Central memory CD8-positive, alpha-beta T cell (primary cell): ENCODE results near the gene ZSCAN5B.
A peak's percentile ranks its signal among the peaks of the same experiment; 100 is the strongest.

Experiments
- ATAC-seq: fragments of 150-1000 bp; cut with Tn5 transposase; replicated peaks from 2 replicates; pipeline ENCODE4 v1.10.0; 2022; ENCODE audit warnings: mild to moderate bottlenecking, moderate FRiP score, moderate number of reproducible peaks; ENCODE audit not compliant: poor library complexity, severe bottlenecking; ENCODE audit errors: extremely low read depth
- DNase-seq, 2 donors: peaks; one replicate each; pipeline ENCODE4 v3.0.0; 2021; ENCODE audit warnings: low spot score in 2 of 2
- H3K27ac Mint-ChIP-seq: one replicate; pipeline ENCODE4 v1.8.0; 2022; ENCODE audit warnings: low read depth, mild to moderate bottlenecking, moderate library complexity, mixed read lengths
- H3K27me3 Mint-ChIP-seq: one replicate; pipeline ENCODE4 v1.8.0; 2022; ENCODE audit warnings: mixed read lengths
- H3K36me3 Mint-ChIP-seq: one replicate; pipeline ENCODE4 v1.8.0; 2022; ENCODE audit warnings: mild to moderate bottlenecking, moderate library complexity, mixed read lengths; ENCODE audit not compliant: insufficient read depth
- H3K4me1 Mint-ChIP-seq: one replicate; pipeline ENCODE4 v1.8.0; 2022; ENCODE audit warnings: mixed read lengths
- H3K4me3 Mint-ChIP-seq: one replicate; pipeline ENCODE4 v1.8.0; 2022; ENCODE audit warnings: mild to moderate bottlenecking, moderate library complexity, mixed read lengths
- H3K9me3 Mint-ChIP-seq: one replicate; pipeline ENCODE4 v1.8.0; 2022; ENCODE audit warnings: mixed read lengths

ZSCAN5B gene

DNA sequence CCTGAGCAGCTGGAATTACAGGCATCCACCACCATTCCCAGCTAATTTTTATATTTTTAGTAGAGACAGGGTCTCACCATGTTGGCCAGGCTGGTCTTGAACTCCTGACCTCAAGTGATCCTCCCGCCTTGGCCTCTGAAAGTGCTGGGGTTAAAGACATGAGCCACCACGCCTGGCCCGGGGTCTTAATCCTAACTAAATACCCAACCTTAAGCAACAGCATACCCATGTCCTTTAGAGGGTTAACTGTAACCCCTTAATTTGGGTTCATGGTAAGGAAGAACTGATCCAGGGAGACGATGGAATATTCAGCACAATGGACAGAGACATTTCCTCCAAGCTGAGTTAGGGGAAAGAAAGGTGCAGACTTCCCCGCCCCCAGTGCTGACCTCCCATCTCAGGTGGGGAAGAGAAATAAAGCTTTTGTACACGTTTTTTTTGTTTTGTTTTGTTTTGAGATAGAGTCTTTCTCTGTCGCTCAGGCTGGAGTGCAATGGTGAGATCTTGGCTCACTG, 30.5 kb downstream of the ZSCAN5B start:
- Mint-ChIP-seq H3K4me1 (peaks cover 5% of the 10 kb centered on the region), H3K27me3 (peaks cover 26% of the 10 kb centered on the region), H3K27ac (no peak overlapping the region), H3K36me3 (no peaks in the 10 kb centered on the region), H3K4me3 (no peak overlapping the region), H3K9me3 (no peaks in the 10 kb centered on the region)
- no peak for DNase-seq
- no peak for ATAC-seq

DNA sequence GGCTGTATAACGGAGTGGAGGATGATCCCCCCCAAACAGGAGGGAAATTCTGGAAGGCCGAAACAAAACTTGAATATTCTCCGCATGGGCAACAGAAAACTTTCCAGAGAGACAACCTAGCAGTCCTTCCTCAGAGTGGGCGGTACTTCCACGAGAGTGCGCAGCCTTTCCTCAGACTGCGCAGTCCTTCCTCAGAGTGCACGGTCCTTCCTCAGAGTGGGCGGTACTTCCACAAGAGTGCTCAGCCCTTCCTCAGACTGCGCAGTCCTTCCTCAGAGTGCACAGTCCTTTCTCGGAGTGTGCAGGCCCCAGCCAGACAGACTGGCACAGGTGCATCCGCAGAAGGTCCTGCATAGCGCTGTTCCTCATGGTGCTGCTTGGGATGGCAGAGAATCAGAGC, 34.5 kb downstream of the ZSCAN5B start:
- peaks cover 18% of the 10 kb centered on the region for H3K27me3 Mint-ChIP-seq
- no peaks in the 10 kb centered on the region for H3K9me3 Mint-ChIP-seq
- peaks cover 6% of the 10 kb centered on the region for H3K36me3 Mint-ChIP-seq
- no peaks in the 10 kb centered on the region for H3K4me1 Mint-ChIP-seq
- ATAC-seq (no peak), DNase-seq (no peak)
- no peak overlapping the region for H3K27ac Mint-ChIP-seq
- H3K4me3 Mint-ChIP-seq = no peak overlapping the region

DNA sequence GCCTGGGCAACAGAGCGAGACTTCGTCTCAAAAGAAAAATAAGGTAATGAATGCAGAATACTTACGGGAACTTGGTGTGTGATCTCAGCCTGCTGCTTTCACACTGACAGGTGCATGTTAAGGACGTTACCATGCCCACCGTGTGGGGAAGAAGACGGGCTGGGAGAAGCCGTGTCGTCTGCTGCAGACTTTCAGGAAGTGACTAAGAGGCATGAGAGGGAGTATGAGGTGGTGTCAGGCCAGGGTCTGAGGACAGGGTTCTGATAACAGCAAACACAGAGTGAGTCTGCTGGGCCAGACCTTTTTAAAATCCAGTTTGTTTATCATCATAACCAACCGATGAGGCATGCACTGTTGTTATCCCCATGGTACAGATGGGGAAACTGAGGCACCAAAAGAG, 35.3 kb downstream of the ZSCAN5B start:
- peaks cover 6% of the 10 kb centered on the region for H3K36me3 Mint-ChIP-seq
- DNase-seq (no peak), ATAC-seq (peak; percentile 32)
- H3K9me3 Mint-ChIP-seq = no peaks in the 10 kb centered on the region
- H3K27ac Mint-ChIP-seq = no peak overlapping the region
- no peaks in the 10 kb centered on the region for H3K4me1 Mint-ChIP-seq
- peaks cover 18% of the 10 kb centered on the region for H3K27me3 Mint-ChIP-seq
- H3K4me3 Mint-ChIP-seq = no peak overlapping the region

DNA sequence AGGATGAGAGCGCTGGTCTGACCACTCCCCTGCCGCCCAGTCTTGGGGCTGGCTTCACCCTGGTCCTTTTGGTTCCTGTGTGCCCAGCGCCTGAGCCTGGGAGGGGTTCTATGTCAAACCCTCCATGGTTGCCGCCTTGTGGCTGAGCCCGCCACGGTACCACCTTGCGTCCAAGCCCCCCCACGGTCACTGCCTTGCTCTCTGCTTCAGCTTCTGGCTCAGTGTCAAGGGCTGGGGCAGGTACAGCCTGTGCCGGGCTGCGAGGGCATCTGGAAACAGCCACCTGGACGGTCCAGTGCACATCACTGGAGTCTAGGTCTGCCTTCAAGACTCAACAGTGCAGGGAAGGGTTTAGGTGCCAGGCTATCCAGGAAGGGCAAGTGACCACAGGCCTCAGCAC, 36.0 kb downstream of the ZSCAN5B start:
- H3K27me3 Mint-ChIP-seq = peaks cover 11% of the 10 kb centered on the region
- no peak overlapping the region for H3K4me3 Mint-ChIP-seq
- peaks cover 6% of the 10 kb centered on the region for H3K36me3 Mint-ChIP-seq
- no peaks in the 10 kb centered on the region for H3K4me1 Mint-ChIP-seq
- no peak for DNase-seq
- no peaks in the 10 kb centered on the region for H3K9me3 Mint-ChIP-seq
- H3K27ac Mint-ChIP-seq = no peak overlapping the region
- ATAC-seq = no peak

DNA sequence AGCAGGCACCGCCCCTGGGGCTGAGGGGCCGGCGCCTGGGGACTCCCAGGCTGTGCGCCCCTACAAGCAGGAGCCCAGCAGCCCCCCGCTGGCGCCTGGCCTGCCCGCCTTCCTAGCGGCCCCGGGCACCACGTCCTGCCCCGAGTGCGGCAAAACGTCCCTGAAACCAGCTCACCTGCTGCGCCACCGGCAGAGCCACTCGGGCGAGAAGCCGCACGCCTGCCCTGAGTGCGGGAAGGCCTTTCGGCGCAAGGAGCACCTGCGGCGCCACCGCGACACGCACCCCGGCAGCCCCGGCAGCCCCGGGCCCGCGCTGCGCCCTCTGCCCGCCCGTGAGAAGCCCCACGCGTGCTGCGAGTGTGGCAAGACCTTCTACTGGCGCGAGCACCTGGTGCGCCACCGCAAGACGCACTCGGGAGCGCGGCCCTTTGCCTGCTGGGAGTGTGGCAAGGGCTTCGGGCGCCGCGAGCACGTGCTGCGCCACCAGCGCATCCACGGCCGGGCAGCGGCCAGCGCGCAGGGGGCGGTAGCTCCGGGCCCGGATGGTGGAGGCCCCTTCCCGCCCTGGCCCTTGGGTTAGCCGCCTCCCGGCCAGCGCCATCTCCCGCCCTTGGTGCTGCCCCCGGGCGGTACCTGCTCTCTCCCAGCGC, 37.8 kb downstream of the ZSCAN5B start:
- Mint-ChIP-seq H3K27ac (no peak overlapping the region), H3K4me3 (no peak overlapping the region), H3K36me3 (peaks cover 6% of the 10 kb centered on the region), H3K9me3 (no peaks in the 10 kb centered on the region), H3K4me1 (no peaks in the 10 kb centered on the region), H3K27me3 (no peaks in the 10 kb centered on the region)
- DNase-seq = no peak
- ATAC-seq = no peak

DNA sequence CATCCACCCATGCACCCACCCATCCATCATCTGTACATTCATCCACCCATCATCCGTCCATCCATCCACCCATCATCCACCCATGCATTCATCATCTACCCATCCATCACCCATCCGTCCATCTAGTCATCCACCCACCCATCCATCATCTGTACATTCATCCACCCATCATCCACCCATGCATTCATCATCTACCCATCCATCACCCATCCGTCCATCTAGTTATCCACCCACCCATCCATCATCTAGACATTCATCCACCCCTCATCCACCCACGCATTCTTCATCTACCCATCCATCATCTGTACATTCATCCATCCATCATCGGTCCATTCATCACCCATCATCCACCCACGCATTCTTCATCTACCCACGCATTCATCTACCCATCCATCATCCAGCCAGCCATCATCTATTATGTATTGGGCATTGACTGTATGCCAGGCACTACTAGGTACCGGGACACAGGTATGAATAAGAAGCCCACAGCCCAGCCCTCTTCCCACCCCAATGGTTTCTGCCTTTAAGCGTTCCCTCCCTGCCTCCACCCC, 38.5 kb downstream of the ZSCAN5B start:
- H3K9me3 Mint-ChIP-seq = no peaks in the 10 kb centered on the region
- peaks cover 6% of the 10 kb centered on the region for H3K36me3 Mint-ChIP-seq
- no peak for ATAC-seq
- no peak overlapping the region for H3K27ac Mint-ChIP-seq
- no peak overlapping the region for H3K4me3 Mint-ChIP-seq
- no peaks in the 10 kb centered on the region for H3K4me1 Mint-ChIP-seq
- no peaks in the 10 kb centered on the region for H3K27me3 Mint-ChIP-seq
- DNase-seq = no peak

DNA sequence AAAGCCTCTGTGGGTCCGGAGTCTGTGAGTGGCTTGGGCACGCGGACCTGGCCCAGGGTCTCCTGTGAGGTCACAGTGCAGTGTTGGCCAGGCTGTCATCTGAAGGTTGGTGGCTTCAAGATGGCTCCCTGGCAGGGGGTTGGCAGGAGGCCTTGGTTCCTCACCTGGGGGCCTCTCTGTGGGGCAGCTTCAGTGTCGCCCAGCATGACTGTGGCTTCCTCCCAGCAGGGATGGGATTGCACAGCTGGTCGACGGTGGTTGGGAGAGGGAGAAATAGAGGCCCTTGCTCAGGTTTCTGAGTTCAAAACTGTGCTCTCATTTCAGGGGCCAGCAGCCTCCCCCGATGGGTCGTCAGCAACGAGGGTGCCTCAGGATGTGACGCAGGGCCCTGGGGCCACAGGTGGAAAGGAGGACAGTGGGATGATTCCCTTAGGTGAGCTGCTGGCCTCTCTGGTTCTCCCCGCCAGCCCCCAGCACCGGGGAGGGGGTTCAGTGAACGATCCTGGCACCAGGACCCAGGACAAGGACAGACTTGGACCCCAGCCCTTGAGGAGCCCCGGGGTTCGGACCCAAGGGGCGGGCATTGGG, 39.3 kb downstream of the ZSCAN5B start:
- Mint-ChIP-seq H3K4me3 (no peak overlapping the region), H3K27me3 (no peaks in the 10 kb centered on the region), H3K4me1 (peaks cover 4% of the 10 kb centered on the region), H3K36me3 (peaks cover 6% of the 10 kb centered on the region), H3K9me3 (no peaks in the 10 kb centered on the region), H3K27ac (no peak overlapping the region)
- ATAC-seq = no peak
- DNase-seq = no peak

DNA sequence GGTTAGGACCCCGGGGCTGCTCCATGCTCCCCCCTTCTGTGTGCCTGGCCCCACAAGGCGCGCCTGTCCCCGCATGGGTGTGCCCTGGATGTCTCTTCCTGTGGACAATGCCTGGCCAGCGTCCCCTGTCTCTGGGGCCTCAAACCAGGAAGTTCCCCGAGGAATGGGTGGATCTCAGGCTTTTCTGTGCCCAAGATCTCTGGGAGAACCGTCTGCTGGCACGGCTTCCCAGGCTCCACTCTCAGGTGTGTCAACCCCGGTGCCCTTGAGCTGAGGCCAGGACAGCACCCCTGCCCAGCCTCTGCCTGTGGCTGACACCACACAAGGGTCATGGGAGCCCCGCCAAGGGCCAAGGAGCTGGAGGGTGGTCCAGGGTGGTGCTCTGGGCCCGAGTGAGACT, 40.8 kb downstream of the ZSCAN5B start:
- peaks cover 6% of the 10 kb centered on the region for H3K36me3 Mint-ChIP-seq
- no peak overlapping the region for H3K4me3 Mint-ChIP-seq
- peaks cover 6% of the 10 kb centered on the region for H3K4me1 Mint-ChIP-seq
- no peaks in the 10 kb centered on the region for H3K9me3 Mint-ChIP-seq
- DNase-seq (no peak), ATAC-seq (no peak)
- H3K27me3 Mint-ChIP-seq = no peaks in the 10 kb centered on the region
- no peak overlapping the region for H3K27ac Mint-ChIP-seq

DNA sequence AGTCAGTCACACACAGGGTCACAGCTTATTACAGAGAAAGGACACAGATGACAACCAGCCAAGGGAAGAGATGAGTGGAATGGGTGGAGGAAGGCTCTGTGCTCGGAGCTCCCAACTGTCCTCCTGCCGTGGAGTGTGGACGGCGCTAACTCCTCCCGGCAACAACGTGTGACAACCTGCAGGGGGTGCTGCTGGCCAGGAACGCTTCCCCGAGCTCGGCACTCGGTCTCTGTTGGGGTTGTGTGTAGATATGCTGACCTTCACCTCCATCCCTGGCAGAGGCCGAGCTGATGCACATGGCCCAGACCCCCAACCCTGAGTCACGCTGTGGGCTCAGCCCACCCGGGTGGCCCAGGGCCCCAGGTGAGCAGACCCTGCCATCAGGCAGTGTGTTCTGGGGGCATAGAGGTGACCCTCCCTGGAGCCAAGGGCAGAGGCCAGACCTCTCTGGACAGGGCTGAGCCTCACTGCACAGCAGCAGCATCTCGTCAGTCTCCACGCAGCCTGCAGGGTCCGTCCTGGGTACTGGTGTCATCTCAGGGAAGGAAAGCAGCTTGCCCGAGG, 42.4 kb downstream of the ZSCAN5B start:
- H3K9me3 Mint-ChIP-seq = no peaks in the 10 kb centered on the region
- H3K27me3 Mint-ChIP-seq = no peaks in the 10 kb centered on the region
- H3K36me3 Mint-ChIP-seq = peaks cover 6% of the 10 kb centered on the region
- DNase-seq (no peak), ATAC-seq (no peak)
- no peak overlapping the region for H3K27ac Mint-ChIP-seq
- no peak overlapping the region for H3K4me3 Mint-ChIP-seq
- peaks cover 6% of the 10 kb centered on the region for H3K4me1 Mint-ChIP-seq

DNA sequence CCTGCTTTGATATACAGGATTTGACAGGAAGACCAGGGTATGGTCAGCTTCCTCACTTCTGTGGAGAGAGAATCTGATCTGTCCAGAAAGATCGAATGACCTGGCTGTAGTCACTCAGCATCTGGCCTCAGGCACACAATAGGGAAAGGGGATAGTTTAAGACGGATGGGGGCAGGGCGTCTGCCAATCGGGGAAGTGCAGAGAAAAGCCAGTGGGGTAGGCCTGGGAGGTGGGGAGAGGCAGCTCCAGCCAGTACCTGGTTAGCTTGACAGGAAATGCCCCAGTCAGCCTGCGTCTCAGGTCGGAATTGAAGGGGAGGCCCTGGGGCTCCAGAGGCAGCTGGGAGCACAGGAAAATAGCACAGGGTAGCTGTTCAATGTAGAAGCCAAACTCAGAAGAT, 44.1 kb downstream of the ZSCAN5B start:
- H3K27ac Mint-ChIP-seq = peak overlapping the region; percentile 52
- ATAC-seq = no peak

DNA sequence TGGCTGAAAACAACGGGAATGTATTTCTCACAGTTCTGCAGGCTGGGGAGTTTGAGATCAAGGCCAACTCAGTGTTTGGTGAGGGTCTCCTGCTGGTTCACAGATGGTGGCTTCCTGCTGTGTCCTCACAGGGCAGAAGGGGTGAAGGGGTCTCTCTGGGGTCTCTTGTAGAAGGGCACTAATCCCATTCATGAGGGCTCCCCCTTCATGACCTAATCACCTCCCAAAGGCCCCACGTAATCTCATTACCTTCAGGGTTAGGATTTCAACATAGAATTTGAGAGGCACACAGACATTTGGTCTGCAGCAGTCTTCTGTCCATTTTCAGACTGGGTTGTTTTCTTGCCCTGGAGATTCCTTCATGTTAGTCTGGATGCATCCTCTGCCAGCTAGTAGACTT, 44.9 kb downstream of the ZSCAN5B start:
- Mint-ChIP-seq H3K27me3 (no peaks in the 10 kb centered on the region), H3K4me3 (no peak overlapping the region), H3K4me1 (peaks cover 6% of the 10 kb centered on the region), H3K27ac (no peak overlapping the region), H3K36me3 (no peaks in the 10 kb centered on the region), H3K9me3 (no peaks in the 10 kb centered on the region)
- no peak for ATAC-seq
- DNase-seq = no peak

More for the DNA sequence above, 44.1 kb downstream of the ZSCAN5B start:
- no peaks in the 10 kb centered on the region for H3K9me3 Mint-ChIP-seq
- no peaks in the 10 kb centered on the region for H3K36me3 Mint-ChIP-seq
- no peak for DNase-seq
- no peaks in the 10 kb centered on the region for H3K27me3 Mint-ChIP-seq
- peaks cover 6% of the 10 kb centered on the region for H3K4me1 Mint-ChIP-seq
- H3K4me3 Mint-ChIP-seq = no peak overlapping the region

DNA sequence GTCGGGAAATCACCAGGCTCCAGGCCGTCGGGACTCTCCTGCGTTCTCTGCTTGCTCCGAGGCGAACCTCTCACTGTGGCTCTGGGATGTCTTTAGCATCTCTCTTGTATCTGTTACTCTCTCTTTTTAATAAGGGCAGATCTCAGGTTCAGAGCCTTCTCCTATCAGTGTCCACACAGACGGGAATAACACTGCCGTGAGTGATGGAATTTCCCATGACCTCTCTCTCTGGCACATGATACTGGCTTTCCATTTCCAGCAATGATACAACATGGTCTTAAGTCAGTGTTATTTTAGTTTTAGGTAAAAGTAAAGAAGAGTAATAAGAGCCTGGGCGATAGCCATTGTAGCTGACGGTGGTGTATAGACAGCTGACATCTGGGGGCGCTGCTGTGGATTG, 47.2 kb downstream of the ZSCAN5B start:
- ATAC-seq (no peak), DNase-seq (no peak)
- Mint-ChIP-seq H3K27me3 (no peaks in the 10 kb centered on the region), H3K9me3 (no peaks in the 10 kb centered on the region), H3K36me3 (no peaks in the 10 kb centered on the region), H3K4me1 (peaks cover 6% of the 10 kb centered on the region), H3K27ac (no peak overlapping the region), H3K4me3 (no peak overlapping the region)

DNA sequence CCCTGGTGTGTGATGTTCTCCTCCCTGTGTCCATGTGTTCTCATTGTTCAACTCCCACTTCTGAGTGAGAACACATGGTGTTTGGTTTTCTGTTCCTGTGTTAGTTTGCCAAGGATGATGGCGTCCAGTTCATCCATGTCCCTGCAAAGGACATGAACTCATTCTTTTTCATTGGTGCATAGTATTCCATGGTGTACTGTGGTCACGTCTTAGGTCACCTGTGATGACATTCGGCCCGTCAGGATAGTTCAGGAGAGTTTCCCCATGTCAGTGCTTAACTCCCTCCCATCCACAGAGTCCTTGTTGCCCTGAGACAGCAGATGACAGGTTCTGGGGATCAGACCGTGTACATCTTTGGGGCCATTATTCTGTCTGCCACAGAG, 47.9 kb downstream of the ZSCAN5B start:
- Mint-ChIP-seq H3K27ac (no peak overlapping the region), H3K36me3 (no peaks in the 10 kb centered on the region), H3K4me3 (no peak overlapping the region), H3K4me1 (peaks cover 6% of the 10 kb centered on the region), H3K9me3 (no peaks in the 10 kb centered on the region), H3K27me3 (no peaks in the 10 kb centered on the region)
- DNase-seq = no peak
- no peak for ATAC-seq
